ENCODE measurements around the gene PLCD3. TPM values are rescaled to one million over a fixed set of nuclear protein-coding genes. Genes with fewer than 3 reads are reported as not detected.

PLCD3 gene
- total and polyA plus RNA-seq, 2 of the 8 experiments (the other 6 are each of a cell fraction or from before 2014, with no cell fraction given), result 26.5 to 48.1 TPM

GRCh38 chr17:45101546-45101882 is 30.8 kb downstream of the PLCD3 start:
- Histone ChIP-seq H3K79me1 (ENCODE audit: low read depth, low read length) (no peaks in the 10 kb centered on the region; the same call in 1 of the 2 replicates), H4K5ac (ENCODE audit: insufficient read length, low read depth, low read length) (no peak overlapping the region), H3K23me2 (ENCODE audit: low read depth, low read length) (no peaks in the 10 kb centered on the region), H2BK5ac (ENCODE audit: low read depth, low read length) (no peak overlapping the region), H3K4ac (replicated peaks; ENCODE audit: insufficient read length, low read depth, low read length) (no peak overlapping the region), H3K9me3 (ENCODE audit: insufficient read depth in 2 of 2, low read depth in 1 of 2, low read length in 1 of 2) (no peaks in the 10 kb centered on the region), H2BK20ac (ENCODE audit: low read length) (no peak overlapping the region), H2AK5ac (ENCODE audit: low read depth, low read length) (no peak overlapping the region), H3K23ac (ENCODE audit: insufficient read length) (no peak overlapping the region), H3K9ac (replicated peaks in 1 of 4; ENCODE audit: extremely low read depth in 1 of 4, low read depth in 3 of 4, low read length in 3 of 4) (no peak overlapping the region), H2BK15ac (ENCODE audit: low read length) (no peak overlapping the region), H2BK12ac (ENCODE audit: low read depth, low read length) (no peak overlapping the region), H3K4me1 (replicated peaks in 1 of 4; ENCODE audit: control insufficient read depth in 3 of 4, insufficient read depth in 4 of 4, low read length in 3 of 4) (no peaks in the 10 kb centered on the region; a peak in 1 of 7 replicates), H3K56ac (replicated peaks; ENCODE audit: insufficient read length, low read depth, low read length) (no peak overlapping the region), H4K91ac (replicated peaks; ENCODE audit: insufficient read length, low read length) (no peak overlapping the region), H3K14ac (ENCODE audit: insufficient read length) (no peak overlapping the region), H3K18ac (ENCODE audit: extremely low read depth, low read length) (no peak overlapping the region), H2BK120ac (replicated peaks; ENCODE audit: low read depth, low read length) (no peak overlapping the region), H4K8ac (ENCODE audit: extremely low read depth, insufficient read depth, low read length) (no peak overlapping the region), H4K20me1 (replicated peaks in 1 of 2; ENCODE audit: control insufficient read depth in 1 of 2, insufficient read depth in 2 of 2, low read length in 2 of 2) (peaks cover 1 to 8% of the 10 kb centered on the region in 2 experiments), H3K36me3 (ENCODE audit: control insufficient read depth in 2 of 4, insufficient read depth in 4 of 4, low read length in 3 of 4) (peaks cover 43 to 73% (median 69%) of the 10 kb centered on the region in 4 experiments), H3K27me3 (replicated peaks in 1 of 4; ENCODE audit: control insufficient read depth in 3 of 4, extremely low read depth in 1 of 4, insufficient read depth in 3 of 4, low read length in 3 of 4) (no peaks in the 10 kb centered on the region), H3K79me2 (ENCODE audit: control insufficient read depth in 1 of 2, insufficient read depth in 2 of 2, low read length in 2 of 2) (no peaks in the 10 kb centered on the region), H3K4me2 (ENCODE audit: insufficient read depth in 1 of 2, low read depth in 2 of 2, low read length in 2 of 2) (no peak overlapping the region), H3K27ac (ENCODE audit: low read depth, low read length) (no peak overlapping the region), H3K4me3 (ENCODE audit: extremely low read depth in 1 of 4, insufficient read depth in 2 of 4, low read depth in 3 of 4, low read length in 4 of 4) (no peak overlapping the region), H2AFZ (ENCODE audit: low read length) (no peak overlapping the region)
- FAIRE-seq (no peak), DNase-seq (ENCODE audit: low read depth in 1 of 2, low spot score in 2 of 2) (no peak)
- POLR2A ChIA-PET (ENCODE audit: partially characterized antibody), result interaction anchor here (0.6 to 1.0 kb wide), 2 partner anchors 47 to 57 kb away, joined by 3 to 4 read pairs; partner anchors contain the start of gene HEXIM1
- CTCF ChIA-PET (ENCODE audit: partially characterized antibody), result interaction anchor here (0.7 to 8.1 kb wide), 3 partner anchors 11 to 22 kb away, joined by 3 to 50 read pairs (median 25); no protein-coding TSS in a partner anchor
- WGBS, 2 experiments (ENCODE audit: extremely low coverage in 1 of 2, insufficient coverage in 1 of 2, insufficient read length in 1 of 2, insufficient replicate concordance in 2 of 2, low coverage in 1 of 2, low lambda C conversion rate in 2 of 2, missing lambda C conversion rate in 1 of 2), result 87% methylated on average over 4 of the region's 9 CpGs; no CpG with 5 or more reads in 1 of the 2 experiments
- TF ChIP-seq RNF2 (IDR thresholded peaks at IDR 0.05; ENCODE audit: borderline replicate concordance, low read depth, low read length, missing control alignments, poor library complexity, severe bottlenecking), result no peak
- no peak for TF ChIP-seq PHF8 (conservative IDR thresholded peaks at IDR 0.05; ENCODE audit: low read depth, low read length)
- TF ChIP-seq ZNF274 (IDR thresholded peaks at IDR 0.05; ENCODE audit: borderline replicate concordance, extremely low read depth, low read length), result no peak
- no peak for TF ChIP-seq TAF1 (IDR thresholded peaks at IDR 0.05; ENCODE audit: low read depth, low read length)
- TF ChIP-seq TCF12 (IDR thresholded peaks at IDR 0.05; ENCODE audit: low read depth, low read length), result no peak
- no peak for TF ChIP-seq ATF2 (IDR thresholded peaks at IDR 0.05; ENCODE audit: low read length)
- no peak for TF ChIP-seq RBBP5 (IDR thresholded peaks at IDR 0.05; ENCODE audit: borderline replicate concordance, low read depth, low read length)
- no peak for TF ChIP-seq TBP (IDR thresholded peaks at IDR 0.05; ENCODE audit: low read depth, low read length)
- no peak for TF ChIP-seq TEAD4 (IDR thresholded peaks at IDR 0.05; ENCODE audit: low read depth, low read length)
- no peak for TF ChIP-seq CREB1 (IDR thresholded peaks at IDR 0.05)
- TF ChIP-seq BCL11A (IDR thresholded peaks at IDR 0.05; ENCODE audit: low read depth in 2 of 2, low read length in 2 of 2), result no peak
- TF ChIP-seq ASH2L (IDR thresholded peaks at IDR 0.05; ENCODE audit: low read length), result no peak
- no peak for TF ChIP-seq HDAC6 (IDR thresholded peaks at IDR 0.05; ENCODE audit: low read depth, low read length)
